Head of caudate nucleus (tissue), 42 donors: ENCODE measurements around the gene STK32B.
"Not testable (repeated sequence)": the region's sequence is repeated elsewhere in the genome, so short reads cannot be mapped to it uniquely, and the experiment has no call there.

Experiments
- DNase-seq, 42 donors: peaks; one replicate each; pipeline versions ENCODE4 v3.0.0 to v3.0.0-alpha.2; 2020 to 2021; ENCODE audit warnings: mixed read lengths in 7 of 42
- intact Hi-C: fragments of 100-400 bp; cut with DNase I; formaldehyde crosslinking; loops from one replicate; pipeline ENCODE4 v1.15.0; 2022

STK32B gene

GRCh38 chr4:5051278-5052203, at the start of gene STK32B:
Gene STK32B, plus strand, starts transcription at chr4:5051480.
- peak in 37 of 42 donors; percentile 29 to 73 (median 47) for DNase-seq
- intact Hi-C loops: loop anchor here (5.0 kb wide), 1 partner anchor 746 kb away; no protein-coding TSS in a partner anchor

- intact Hi-C loops: not testable (repeated sequence)
Measured at GRCh38 chr4:5001641-5002040, 49.6 kb upstream of the STK32B start.

GRCh38 chr4:5003372-5003857, 47.9 kb upstream of the STK32B start:
- intact Hi-C loops: no loop called here
- no peak for DNase-seq

More at GRCh38 chr4:5001641-5002040, 49.6 kb upstream of the STK32B start:
- DNase-seq: not testable (repeated sequence)

- intact Hi-C loops: no loop called here
- DNase-seq: no peak
Measured at GRCh38 chr4:5003918-5004317, 47.4 kb upstream of the STK32B start.

GRCh38 chr4:5004496-5004895, 46.8 kb upstream of the STK32B start:
- no peak for DNase-seq
- intact Hi-C loops: no loop called here

- intact Hi-C loops, DNase-seq: not testable (repeated sequence)
Measured at GRCh38 chr4:5006932-5007331, 44.3 kb upstream of the STK32B start.

- intact Hi-C loops: no loop called here
Measured at GRCh38 chr4:5009796-5010195, 41.5 kb upstream of the STK32B start.

GRCh38 chr4:5010984-5011383, 40.3 kb upstream of the STK32B start:
- DNase-seq: no peak
- intact Hi-C loops: no loop called here

More at GRCh38 chr4:5009796-5010195, 41.5 kb upstream of the STK32B start:
- no peak for DNase-seq

- DNase-seq: peak in 1 of 42 donors; percentile 9
- intact Hi-C loops: no loop called here
Measured at GRCh38 chr4:5012244-5012898, 38.9 kb upstream of the STK32B start.

GRCh38 chr4:5012958-5013357, 38.3 kb upstream of the STK32B start:
- intact Hi-C loops: no loop called here
- DNase-seq: peak in 1 of 42 donors; percentile 20

GRCh38 chr4:5014007-5014682, 37.1 kb upstream of the STK32B start:
- DNase-seq: peak in 1 of 42 donors; percentile 28
- intact Hi-C loops: no loop called here

GRCh38 chr4:5018096-5018495, 33.2 kb upstream of the STK32B start:
- DNase-seq: no peak
- intact Hi-C loops: no loop called here

GRCh38 chr4:5018603-5019002, 32.7 kb upstream of the STK32B start:
- intact Hi-C loops: no loop called here
- peak in 1 of 42 donors; percentile 34 for DNase-seq

GRCh38 chr4:5019274-5019673, 32.0 kb upstream of the STK32B start, which contains the start of gene CYTL1:
Gene CYTL1, minus strand, starts transcription at chr4:5019458. Its CDS starts 13 bp downstream, at chr4:5019445.
- DNase-seq: peak in 7 of 42 donors; percentile 13 to 37 (median 21)
- intact Hi-C loops: no loop called here

- peak in 1 of 42 donors; percentile 15 for DNase-seq
- intact Hi-C loops: no loop called here
Measured at GRCh38 chr4:5019796-5020195, 31.5 kb upstream of the STK32B start.

- no peak for DNase-seq
- intact Hi-C loops: no loop called here
Measured at GRCh38 chr4:5020341-5020740, 30.9 kb upstream of the STK32B start.

- intact Hi-C loops: no loop called here
Measured at GRCh38 chr4:5021546-5021945, 29.7 kb upstream of the STK32B start.

GRCh38 chr4:5024673-5025072, 26.6 kb upstream of the STK32B start:
- intact Hi-C loops: no loop called here
- no peak for DNase-seq

More at GRCh38 chr4:5021546-5021945, 29.7 kb upstream of the STK32B start:
- DNase-seq: peak in 1 of 42 donors; percentile 22

- intact Hi-C loops: no loop called here
Measured at GRCh38 chr4:5026371-5026770, 24.9 kb upstream of the STK32B start.

More at GRCh38 chr4:5026371-5026770, 24.9 kb upstream of the STK32B start:
- no peak for DNase-seq
